Keratinocyte (primary cell): ENCODE measurements around the gene KCTD21.

ENCODE experiments used
- CTCF ChIP-seq, 3 experiments: IDR thresholded peaks in 1 of 3; conservative IDR thresholded peaks in 1 of 3; optimal IDR thresholded peaks in 1 of 3; 2 replicates in 2 of 3; 3 replicates in 1 of 3; pipeline versions ENCODE3 to v1.5.1; 2011; ENCODE audit warnings: low read length in 3 of 3, mild to moderate bottlenecking in 3 of 3, moderate library complexity in 2 of 3, control low read depth in 1 of 3, inconsistent platforms in 1 of 3; ENCODE audit not compliant: insufficient read depth in 2 of 3; ENCODE audit errors: extremely low read depth in 1 of 3
- EZH2 ChIP-seq: IDR thresholded peaks from one replicate; pipeline ENCODE4 v1.6.1; 2012; ENCODE audit warnings: inconsistent platforms, mild to moderate bottlenecking, low read length, moderate library complexity

- no peak for TF ChIP-seq CTCF (optimal IDR thresholded peaks at IDR 0.05 in 1 of 3, IDR thresholded peaks at IDR 0.05 in 1 of 3, conservative IDR thresholded peaks at IDR 0.05 in 1 of 3; ENCODE audit: extremely low read depth in 1 of 3, insufficient read depth in 2 of 3, low read length in 3 of 3)
- TF ChIP-seq EZH2 = no peak
Measured at GRCh38 chr11:78199015-78199652, 10.7 kb upstream of the KCTD21 start.
